ENCODE results near the gene FAM20C.
"Not testable (repeated sequence)": the region's sequence is repeated elsewhere in the genome, so short reads cannot be mapped to it uniquely, and the experiment has no call there.

Gene FAM20C

GRCh38 chr7:193481-194251 lies 1.3 kb downstream of the FAM20C start:
- no peak for DNase-seq

- no peak for DNase-seq
Measured at GRCh38 chr7:194252-195009, 2.1 kb downstream of the FAM20C start.

GRCh38 chr7:195010-195829 lies 2.8 kb downstream of the FAM20C start:
- no peak for DNase-seq

- DNase-seq: no peak
Measured at GRCh38 chr7:195830-196128, 3.4 kb downstream of the FAM20C start.

GRCh38 chr7:196283-196682 lies 3.9 kb downstream of the FAM20C start:
- DNase-seq: no peak

- DNase-seq: no peak
Measured at GRCh38 chr7:196778-197321, 4.5 kb downstream of the FAM20C start.

- no peak for DNase-seq
Measured at GRCh38 chr7:197413-198335, 5.3 kb downstream of the FAM20C start.

GRCh38 chr7:199483-200249 lies 7.3 kb downstream of the FAM20C start:
- no peak for DNase-seq

- DNase-seq: no peak
Measured at GRCh38 chr7:200290-200689, 7.9 kb downstream of the FAM20C start.

- DNase-seq: no peak
Measured at GRCh38 chr7:200704-201103, 8.3 kb downstream of the FAM20C start.

GRCh38 chr7:204326-204725 lies 12.0 kb downstream of the FAM20C start:
- no peak for DNase-seq

- no peak for DNase-seq
Measured at GRCh38 chr7:205115-206010, 13.0 kb downstream of the FAM20C start.

- DNase-seq: not testable (repeated sequence)
Measured at GRCh38 chr7:206351-206750, 14.0 kb downstream of the FAM20C start.

GRCh38 chr7:207418-208129 lies 15.2 kb downstream of the FAM20C start:
- no peak for DNase-seq

GRCh38 chr7:208130-208673 lies 15.8 kb downstream of the FAM20C start:
- DNase-seq: no peak

- DNase-seq: no peak
Measured at GRCh38 chr7:208816-209215, 16.4 kb downstream of the FAM20C start.

- DNase-seq: no peak
Measured at GRCh38 chr7:209416-209815, 17.0 kb downstream of the FAM20C start.

- DNase-seq: no peak
Measured at GRCh38 chr7:209906-210305, 17.5 kb downstream of the FAM20C start.

GRCh38 chr7:210401-210925 lies 18.1 kb downstream of the FAM20C start:
- no peak for DNase-seq
